HEK293 (cell line): Measurements from ENCODE around the gene CSNK1G1.

ENCODE experiments used
- CTCF ChIA-PET: fragments of 350-600 bp; formaldehyde crosslinking; extraction: SDS; loops from one replicate; lab custom pipeline; 2021; ENCODE audit warnings: antibody characterized with exemption; lab: Yijun Ruan, JAX
- POLR2A ChIA-PET: fragments of 300-600 bp; formaldehyde crosslinking; extraction: SDS; loops from one replicate; lab custom pipeline; 2020; ENCODE audit warnings: antibody characterized with exemption, inconsistent platforms; lab: Yijun Ruan, JAX
- H3K27ac ChIP-seq: fragments of 200-500 bp; sonication (Bioruptor generic); 2 replicates; pipeline ENCODE4 v1.5.1; 2014; ENCODE audit warnings: low read depth, low read length, control low read depth, inconsistent platforms; ENCODE audit errors: extremely low read depth
- H3K36me3 ChIP-seq, 2 experiments: fragments of 200-500 bp in 1 of 2; sonication (Bioruptor generic) in 1 of 2; 1 replicate in 1 of 2; 2 replicates in 1 of 2; pipeline ENCODE4 v1.5.1; 2014 to 2017; ENCODE audit warnings: inconsistent platforms in 2 of 2, low read length in 2 of 2; ENCODE audit not compliant: control insufficient read depth in 2 of 2, insufficient read depth in 1 of 2
- H3K4me1 ChIP-seq: fragments of 200-500 bp; sonication (Bioruptor generic); 2 replicates; pipeline ENCODE4 v1.5.1; 2014; ENCODE audit warnings: mild to moderate bottlenecking, low read length, inconsistent platforms; ENCODE audit not compliant: control insufficient read depth, insufficient read depth
- H3K4me3 ChIP-seq: 2 replicates; pipeline ENCODE4 v1.5.1; 2011; ENCODE audit warnings: low read depth, mild to moderate bottlenecking, control low read depth, low read length, moderate library complexity
- H3K9me3 ChIP-seq: fragments of 200-500 bp; sonication (Bioruptor generic); 2 replicates; pipeline ENCODE4 v1.5.1; 2014; ENCODE audit warnings: low read depth, low read length, inconsistent platforms; ENCODE audit not compliant: control insufficient read depth, insufficient read depth
- ATF2 ChIP-seq: fragments of 450-650 bp; formaldehyde crosslinking; IDR thresholded peaks from 2 replicates; pipeline ENCODE4 v1.5.1; 2016; ENCODE audit warnings: missing biosample characterization, missing genetic modification characterization, low read depth
- EGR2 ChIP-seq: fragments of 450-650 bp; formaldehyde crosslinking; IDR thresholded peaks from 2 replicates; pipeline ENCODE4 v1.5.1; 2016; ENCODE audit warnings: low read depth, missing biosample characterization, missing genetic modification characterization
- GLI4 ChIP-seq: fragments of 450-650 bp; formaldehyde crosslinking; IDR thresholded peaks from 2 replicates; pipeline ENCODE4 v1.5.1; 2016; ENCODE audit warnings: missing biosample characterization, missing genetic modification characterization
- HIC1 ChIP-seq: fragments of 450-650 bp; formaldehyde crosslinking; IDR thresholded peaks from 2 replicates; pipeline ENCODE4 v1.5.1; 2016; ENCODE audit warnings: missing biosample characterization, missing genetic modification characterization
- HOXA7 ChIP-seq: sonication (generic); formaldehyde crosslinking; IDR thresholded peaks from 2 replicates; pipeline ENCODE4 v1.8.1; 2022; ENCODE audit warnings: missing genetic modification reagents, borderline replicate concordance
- KLF8 ChIP-seq: fragments of 450-650 bp; formaldehyde crosslinking; IDR thresholded peaks from 2 replicates; pipeline ENCODE4 v1.5.1; 2016; ENCODE audit warnings: missing biosample characterization, missing genetic modification characterization
- SCRT1 ChIP-seq: fragments of 450-650 bp; formaldehyde crosslinking; IDR thresholded peaks from 2 replicates; pipeline ENCODE4 v1.5.1; 2016; ENCODE audit warnings: missing biosample characterization, missing genetic modification characterization, borderline replicate concordance
- SP3 ChIP-seq: fragments of 450-650 bp; formaldehyde crosslinking; IDR thresholded peaks from 2 replicates; pipeline ENCODE4 v1.5.1; 2016; ENCODE audit warnings: missing biosample characterization, missing genetic modification characterization
- ZNF112 ChIP-seq: fragments of 450-650 bp; formaldehyde crosslinking; IDR thresholded peaks from 2 replicates; pipeline ENCODE4 v1.5.0; 2017; ENCODE audit warnings: missing biosample characterization, missing genetic modification characterization
- ZNF292 ChIP-seq: fragments of 450-650 bp; formaldehyde crosslinking; IDR thresholded peaks from 2 replicates; pipeline ENCODE4 v1.5.1; 2016; ENCODE audit warnings: low read depth, missing biosample characterization, missing genetic modification characterization, borderline replicate concordance
- ZNF510 ChIP-seq: fragments of 450-650 bp; formaldehyde crosslinking; IDR thresholded peaks from 2 replicates; pipeline ENCODE4 v1.5.1; 2018; ENCODE audit warnings: mild to moderate bottlenecking, missing genetic modification characterization, missing biosample characterization; ENCODE audit not compliant: insufficient replicate concordance
- ZNF549 ChIP-seq: fragments of 450-650 bp; IDR thresholded peaks from 2 replicates; pipeline ENCODE4 v1.5.1; 2018; ENCODE audit warnings: missing biosample characterization, missing genetic modification characterization, mild to moderate bottlenecking, inconsistent platforms, moderate library complexity
- ZNF600 ChIP-seq: fragments of 450-650 bp; formaldehyde crosslinking; IDR thresholded peaks from 2 replicates; pipeline ENCODE4 v1.5.1; 2016; ENCODE audit warnings: missing biosample characterization, missing genetic modification characterization
- ZNF747 ChIP-seq: fragments of 450-650 bp; formaldehyde crosslinking; IDR thresholded peaks from 2 replicates; pipeline ENCODE4 v1.5.1; 2016; ENCODE audit warnings: missing biosample characterization, missing genetic modification characterization
- ZNF776 ChIP-seq: fragments of 450-650 bp; formaldehyde crosslinking; IDR thresholded peaks from 2 replicates; pipeline ENCODE4 v1.5.0; 2017; ENCODE audit warnings: missing biosample characterization, missing genetic modification characterization, borderline replicate concordance
- TF ChIP-seq, protein P1 (sequence below): fragments of 450-650 bp; formaldehyde crosslinking; IDR thresholded peaks from 2 replicates; pipeline ENCODE4; 2016; ENCODE audit warnings: missing biosample characterization, missing genetic modification characterization
- TF ChIP-seq, protein P2 (sequence below): fragments of 450-650 bp; formaldehyde crosslinking; IDR thresholded peaks from 2 replicates; pipeline ENCODE4 v1.5.1; 2016; ENCODE audit warnings: missing biosample characterization, missing genetic modification characterization
- TF ChIP-seq, protein P3 (sequence below): fragments of 450-650 bp; formaldehyde crosslinking; IDR thresholded peaks from 2 replicates; pipeline ENCODE4 v1.5.1; 2016; ENCODE audit warnings: missing biosample characterization, missing genetic modification characterization

Gene CSNK1G1

DNA sequence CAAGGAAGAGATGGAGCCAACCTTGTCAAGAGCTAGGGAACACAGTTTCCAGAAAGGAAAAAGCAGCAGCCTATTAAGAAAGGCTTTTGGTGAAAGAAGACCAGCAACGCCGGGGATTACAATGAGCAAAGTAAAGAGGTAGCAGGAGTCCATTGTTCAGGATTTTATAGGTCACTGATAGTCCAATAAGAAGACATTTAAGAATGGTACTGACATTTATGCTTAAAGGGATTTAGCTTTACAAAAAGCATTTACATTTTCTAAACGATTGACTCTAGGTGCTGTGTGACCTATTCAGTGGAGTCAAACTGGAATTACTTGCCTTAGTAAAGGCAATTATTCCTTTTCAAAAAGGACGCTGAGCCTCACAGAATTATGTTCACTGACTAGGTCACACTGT is 40.8 kb downstream of the CSNK1G1 start:
- Histone ChIP-seq H3K27ac (no peak overlapping the region), H3K4me3 (no peak overlapping the region), H3K36me3 (no peaks in the 10 kb centered on the region; a peak in 1 of 3 replicates), H3K9me3 (no peaks in the 10 kb centered on the region), H3K4me1 (peaks cover 2% of the 10 kb centered on the region; the same call in 1 of the 2 replicates)
- POLR2A ChIA-PET = interaction anchor here (1.0 kb wide), 1 partner anchor 10 kb away, joined by 6 read pairs; no protein-coding TSS in a partner anchor
- CTCF ChIA-PET = interaction anchor here (0.7 kb wide), 1 partner anchor 1753 kb away, joined by 4 read pairs; no protein-coding TSS in a partner anchor
- TF ChIP-seq ZNF549 (no peak), ZNF600 (tag by site-specific recombination) (no peak), KLF8 (tag by site-specific recombination) (no peak), ZNF112 (no peak), ZNF510 (tag by site-specific recombination) (no peak), SCRT1 (tag by site-specific recombination) (no peak), SP3 (no peak)
- TF ChIP-seq, protein P1, sequence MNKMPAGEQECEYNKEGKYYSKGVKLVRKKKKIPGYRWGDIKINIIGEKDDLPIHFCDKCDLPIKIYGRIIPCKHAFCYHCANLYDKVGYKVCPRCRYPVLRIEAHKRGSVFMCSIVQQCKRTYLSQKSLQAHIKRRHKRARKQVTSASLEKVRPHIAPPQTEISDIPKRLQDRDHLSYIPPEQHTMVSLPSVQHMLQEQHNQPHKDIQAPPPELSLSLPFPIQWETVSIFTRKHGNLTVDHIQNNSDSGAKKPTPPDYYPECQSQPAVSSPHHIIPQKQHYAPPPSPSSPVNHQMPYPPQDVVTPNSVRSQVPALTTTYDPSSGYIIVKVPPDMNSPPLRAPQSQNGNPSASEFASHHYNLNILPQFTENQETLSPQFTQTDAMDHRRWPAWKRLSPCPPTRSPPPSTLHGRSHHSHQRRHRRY = no peak
- TF ChIP-seq, protein P2, sequence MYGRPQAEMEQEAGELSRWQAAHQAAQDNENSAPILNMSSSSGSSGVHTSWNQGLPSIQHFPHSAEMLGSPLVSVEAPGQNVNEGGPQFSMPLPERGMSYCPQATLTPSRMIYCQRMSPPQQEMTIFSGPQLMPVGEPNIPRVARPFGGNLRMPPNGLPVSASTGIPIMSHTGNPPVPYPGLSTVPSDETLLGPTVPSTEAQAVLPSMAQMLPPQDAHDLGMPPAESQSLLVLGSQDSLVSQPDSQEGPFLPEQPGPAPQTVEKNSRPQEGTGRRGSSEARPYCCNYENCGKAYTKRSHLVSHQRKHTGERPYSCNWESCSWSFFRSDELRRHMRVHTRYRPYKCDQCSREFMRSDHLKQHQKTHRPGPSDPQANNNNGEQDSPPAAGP (tag by site-specific recombination) = no peak

- POLR2A ChIA-PET = interaction anchor here (0.7 kb wide), 1 partner anchor 95 kb away, joined by 4 read pairs; no protein-coding TSS in a partner anchor
- TF ChIP-seq ZNF747 (tag by site-specific recombination) (no peak), HIC1 (tag by site-specific recombination) (no peak), ATF2 (tag by site-specific recombination) (no peak), HOXA7 (CRISPR knock-in tag) (no peak), ZNF776 (tag by site-specific recombination) (no peak), GLI4 (tag by site-specific recombination) (no peak)
- Histone ChIP-seq H3K27ac (no peak overlapping the region), H3K4me3 (no peak overlapping the region), H3K9me3 (no peaks in the 10 kb centered on the region), H3K4me1 (peaks cover 2% of the 10 kb centered on the region; the same call in 1 of the 2 replicates), H3K36me3 (no peaks in the 10 kb centered on the region; a peak in 1 of 3 replicates)
- CTCF ChIA-PET = no interaction called here
These were observed 41.5 kb downstream of the CSNK1G1 start for GRCh38 chr15:64314456-64314855.

GRCh38 chr15:64311566-64311965 is 44.4 kb downstream of the CSNK1G1 start:
- Histone ChIP-seq H3K36me3 (no peaks in the 10 kb centered on the region; a peak in 1 of 3 replicates), H3K4me3 (no peak overlapping the region), H3K27ac (no peak overlapping the region), H3K9me3 (no peaks in the 10 kb centered on the region), H3K4me1 (peaks cover 2% of the 10 kb centered on the region; the same call in 1 of the 2 replicates)
- TF ChIP-seq, protein P2 (tag by site-specific recombination) = no peak
- TF ChIP-seq ZNF292 (no peak), EGR2 (tag by site-specific recombination) (no peak)
- TF ChIP-seq, protein P3, sequence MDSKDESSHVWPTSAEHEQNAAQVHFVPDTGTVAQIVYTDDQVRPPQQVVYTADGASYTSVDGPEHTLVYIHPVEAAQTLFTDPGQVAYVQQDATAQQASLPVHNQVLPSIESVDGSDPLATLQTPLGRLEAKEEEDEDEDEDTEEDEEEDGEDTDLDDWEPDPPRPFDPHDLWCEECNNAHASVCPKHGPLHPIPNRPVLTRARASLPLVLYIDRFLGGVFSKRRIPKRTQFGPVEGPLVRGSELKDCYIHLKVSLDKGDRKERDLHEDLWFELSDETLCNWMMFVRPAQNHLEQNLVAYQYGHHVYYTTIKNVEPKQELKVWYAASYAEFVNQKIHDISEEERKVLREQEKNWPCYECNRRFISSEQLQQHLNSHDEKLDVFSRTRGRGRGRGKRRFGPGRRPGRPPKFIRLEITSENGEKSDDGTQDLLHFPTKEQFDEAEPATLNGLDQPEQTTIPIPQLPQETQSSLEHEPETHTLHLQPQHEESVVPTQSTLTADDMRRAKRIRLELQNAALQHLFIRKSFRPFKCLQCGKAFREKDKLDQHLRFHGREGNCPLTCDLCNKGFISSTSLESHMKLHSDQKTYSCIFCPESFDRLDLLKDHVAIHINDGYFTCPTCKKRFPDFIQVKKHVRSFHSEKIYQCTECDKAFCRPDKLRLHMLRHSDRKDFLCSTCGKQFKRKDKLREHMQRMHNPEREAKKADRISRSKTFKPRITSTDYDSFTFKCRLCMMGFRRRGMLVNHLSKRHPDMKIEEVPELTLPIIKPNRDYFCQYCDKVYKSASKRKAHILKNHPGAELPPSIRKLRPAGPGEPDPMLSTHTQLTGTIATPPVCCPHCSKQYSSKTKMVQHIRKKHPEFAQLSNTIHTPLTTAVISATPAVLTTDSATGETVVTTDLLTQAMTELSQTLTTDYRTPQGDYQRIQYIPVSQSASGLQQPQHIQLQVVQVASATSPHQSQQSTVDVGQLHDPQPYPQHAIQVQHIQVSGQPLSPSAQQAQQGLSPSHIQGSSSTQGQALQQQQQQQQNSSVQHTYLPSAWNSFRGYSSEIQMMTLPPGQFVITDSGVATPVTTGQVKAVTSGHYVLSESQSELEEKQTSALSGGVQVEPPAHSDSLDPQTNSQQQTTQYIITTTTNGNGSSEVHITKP (tag by site-specific recombination) = no peak
- CTCF ChIA-PET = no interaction called here
- POLR2A ChIA-PET = interaction anchor here (0.6 kb wide), 1 partner anchor 148 kb away, joined by 6 read pairs; no protein-coding TSS in a partner anchor
